ENCODE measurements around the gene ITGA1. TPM values are rescaled to one million over a fixed set of nuclear protein-coding genes. Genes with fewer than 3 reads are reported as not detected.

ITGA1 gene
- total RNA-seq, 2 experiments from 2014 or later: not detected

- intact Hi-C loops (cut with micrococcal nuclease; ENCODE audit: unreplicated experiment): no loop called here
- H3K9me2 ChIP-seq (ENCODE audit: insufficient read depth, low read length): no peaks in the 10 kb centered on the region
- no peaks in the 10 kb centered on the region for H4K20me1 ChIP-seq (ENCODE audit: insufficient read depth, low read length)
- H3K9me3 ChIP-seq (ENCODE audit: low read length): no peaks in the 10 kb centered on the region
- no peak overlapping the region for H2AFZ ChIP-seq (ENCODE audit: low read length)
- DNase-seq (ENCODE audit: low spot score): no peak
- no peak overlapping the region for H3K4me2 ChIP-seq (ENCODE audit: low read length)
- BruUV-seq (replicated peaks): no TSS peak
- TF ChIP-seq EZH2phosphoT487 (IDR thresholded peaks at IDR 0.05; ENCODE audit: borderline replicate concordance, low read depth, low read length): no peak
- no peak for TF ChIP-seq CTCF (conservative IDR thresholded peaks at IDR 0.05; ENCODE audit: low read length)
- H3K36me3 ChIP-seq (ENCODE audit: insufficient read depth, low read length): no peaks in the 10 kb centered on the region
- H3K79me2 ChIP-seq (ENCODE audit: insufficient read depth, low read depth, low read length): no peaks in the 10 kb centered on the region
- ChIA-PET CTCF (ENCODE audit: unreplicated experiment) (no interaction called here), POLR2A (no interaction called here)
- H3K27ac ChIP-seq (ENCODE audit: low read depth, low read length, poor library complexity, severe bottlenecking): no peak overlapping the region
- H3K4me1 ChIP-seq (ENCODE audit: insufficient read depth, low read length, poor library complexity, severe bottlenecking): no peaks in the 10 kb centered on the region
- H3K4me3 ChIP-seq (ENCODE audit: low read depth, low read length, poor library complexity, severe bottlenecking): no peak overlapping the region
Measured at GRCh38 chr5:52754051-52754450, 33.7 kb upstream of the ITGA1 start.

GRCh38 chr5:52757527-52757926 is 30.2 kb upstream of the ITGA1 start:
- CTCF ChIA-PET (ENCODE audit: unreplicated experiment): no interaction called here
- TF ChIP-seq CTCF (conservative IDR thresholded peaks at IDR 0.05; ENCODE audit: low read length) (no peak), EZH2phosphoT487 (IDR thresholded peaks at IDR 0.05; ENCODE audit: borderline replicate concordance, low read depth, low read length) (no peak)
- Histone ChIP-seq H3K4me2 (ENCODE audit: low read length) (no peak overlapping the region), H3K9me3 (ENCODE audit: low read length) (no peaks in the 10 kb centered on the region), H3K4me3 (ENCODE audit: low read depth, low read length, poor library complexity, severe bottlenecking) (no peak overlapping the region), H4K20me1 (ENCODE audit: insufficient read depth, low read length) (no peaks in the 10 kb centered on the region), H3K79me2 (ENCODE audit: insufficient read depth, low read depth, low read length) (no peaks in the 10 kb centered on the region), H3K4me1 (ENCODE audit: insufficient read depth, low read length, poor library complexity, severe bottlenecking) (no peaks in the 10 kb centered on the region), H3K36me3 (ENCODE audit: insufficient read depth, low read length) (no peaks in the 10 kb centered on the region), H2AFZ (ENCODE audit: low read length) (no peak overlapping the region), H3K27ac (ENCODE audit: low read depth, low read length, poor library complexity, severe bottlenecking) (no peak overlapping the region), H3K9me2 (ENCODE audit: insufficient read depth, low read length) (no peaks in the 10 kb centered on the region)
- POLR2A ChIA-PET: interaction anchor here (0.6 to 1.3 kb wide), 3 partner anchors 14 to 85 kb away, joined by 3 to 6 read pairs (median 4); no protein-coding TSS in a partner anchor
- BruUV-seq (replicated peaks): no TSS peak
- DNase-seq (ENCODE audit: low spot score): no peak
- intact Hi-C loops (cut with micrococcal nuclease; ENCODE audit: unreplicated experiment): no loop called here

GRCh38 chr5:52758014-52758413 is 29.7 kb upstream of the ITGA1 start:
- Histone ChIP-seq H3K4me1 (ENCODE audit: insufficient read depth, low read length, poor library complexity, severe bottlenecking) (no peaks in the 10 kb centered on the region), H2AFZ (ENCODE audit: low read length) (no peak overlapping the region), H3K4me2 (ENCODE audit: low read length) (no peak overlapping the region), H3K79me2 (ENCODE audit: insufficient read depth, low read depth, low read length) (no peaks in the 10 kb centered on the region), H3K9me2 (ENCODE audit: insufficient read depth, low read length) (no peaks in the 10 kb centered on the region), H4K20me1 (ENCODE audit: insufficient read depth, low read length) (no peaks in the 10 kb centered on the region), H3K9me3 (ENCODE audit: low read length) (no peaks in the 10 kb centered on the region), H3K4me3 (ENCODE audit: low read depth, low read length, poor library complexity, severe bottlenecking) (no peak overlapping the region), H3K27ac (ENCODE audit: low read depth, low read length, poor library complexity, severe bottlenecking) (no peak overlapping the region), H3K36me3 (ENCODE audit: insufficient read depth, low read length) (no peaks in the 10 kb centered on the region)
- intact Hi-C loops (cut with micrococcal nuclease; ENCODE audit: unreplicated experiment): no loop called here
- POLR2A ChIA-PET: interaction anchor here (0.5 to 1.3 kb wide), 3 partner anchors 13 to 18 kb away, joined by 3 to 6 read pairs (median 3); no protein-coding TSS in a partner anchor
- BruUV-seq (replicated peaks): no TSS peak
- TF ChIP-seq CTCF (conservative IDR thresholded peaks at IDR 0.05; ENCODE audit: low read length) (no peak), EZH2phosphoT487 (IDR thresholded peaks at IDR 0.05; ENCODE audit: borderline replicate concordance, low read depth, low read length) (no peak)
- CTCF ChIA-PET (ENCODE audit: unreplicated experiment): no interaction called here
- DNase-seq (ENCODE audit: low spot score): no peak

All from OCI-LY7 (cell line).